ENCODE data around the gene DCLRE1B.

DNA sequence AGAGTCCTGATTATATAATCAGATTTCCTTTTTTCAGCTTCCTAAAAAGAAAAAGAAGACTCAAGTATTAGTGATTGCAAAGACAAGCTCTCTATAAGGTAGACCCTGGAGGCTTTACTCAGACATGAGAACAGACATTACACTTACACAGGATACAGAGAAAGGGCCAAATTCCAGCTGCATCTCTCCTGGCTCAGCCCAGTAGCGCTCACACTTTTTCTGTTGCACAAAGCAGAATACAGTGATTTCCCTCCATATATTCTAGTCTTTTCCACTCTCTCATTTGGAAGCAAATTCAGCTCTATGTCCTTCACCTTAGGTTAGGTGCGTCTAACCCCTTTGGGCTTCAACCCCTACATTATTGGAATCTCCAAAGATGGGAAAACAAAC, 48.7 kb upstream of the DCLRE1B start:
- TF ChIP-seq CTCF (IDR thresholded peaks at IDR 0.05) (no peak), ZFX (IDR thresholded peaks at IDR 0.05; ENCODE audit: borderline replicate concordance) (no peak)

Measured in 22Rv1 (cell line).